ENCODE measurements around the gene H1-8.

Gene H1-8

GRCh38 chr3:129590215-129590614 lies 47.2 kb downstream of the H1-8 start:
- ChIA-PET CTCF (interaction anchor here (0.9 to 1.1 kb wide), 2 partner anchors 9 to 13 kb away, joined by 3 read pairs; no protein-coding TSS in a partner anchor), POLR2A (no interaction called here)
- no peak for TF ChIP-seq CTCF (IDR thresholded peaks at IDR 0.05; ENCODE audit: control extremely low read depth, extremely low read depth, low read depth, missing control alignments)
- DNase-seq (ENCODE audit: extremely low spot score), result no peak

- DNase-seq (ENCODE audit: extremely low spot score), result no peak
- TF ChIP-seq CTCF (IDR thresholded peaks at IDR 0.05; ENCODE audit: control extremely low read depth, extremely low read depth, low read depth, missing control alignments), result no peak
- CTCF ChIA-PET, result no interaction called here
- POLR2A ChIA-PET, result no interaction called here
Measured at GRCh38 chr3:129591932-129592331, 49.0 kb downstream of the H1-8 start.

- TF ChIP-seq CTCF (IDR thresholded peaks at IDR 0.05; ENCODE audit: control extremely low read depth, extremely low read depth, low read depth, missing control alignments), result no peak
- CTCF ChIA-PET, result interaction anchor here (1.9 kb wide), 1 partner anchor 102 kb away, joined by 7 read pairs; no protein-coding TSS in a partner anchor
- no peak for DNase-seq (ENCODE audit: extremely low spot score)
- POLR2A ChIA-PET, result no interaction called here
Measured at GRCh38 chr3:129592381-129593131, 49.6 kb downstream of the H1-8 start.

GRCh38 chr3:129593230-129593594 lies 50.2 kb downstream of the H1-8 start:
- TF ChIP-seq CTCF (IDR thresholded peaks at IDR 0.05; ENCODE audit: control extremely low read depth, extremely low read depth, low read depth, missing control alignments), result no peak
- DNase-seq (ENCODE audit: extremely low spot score), result no peak
- POLR2A ChIA-PET, result no interaction called here
- CTCF ChIA-PET, result interaction anchor here (1.5 to 1.9 kb wide), 2 partner anchors 10 to 103 kb away, joined by 5 to 7 read pairs; no protein-coding TSS in a partner anchor

GRCh38 chr3:129593595-129594339 lies 50.8 kb downstream of the H1-8 start:
- DNase-seq (ENCODE audit: extremely low spot score), result no peak
- no peak for TF ChIP-seq CTCF (IDR thresholded peaks at IDR 0.05; ENCODE audit: control extremely low read depth, extremely low read depth, low read depth, missing control alignments)
- ChIA-PET CTCF (interaction anchor here (1.0 to 1.9 kb wide), 4 partner anchors 9 to 123 kb away, joined by 3 to 7 read pairs (median 4); no protein-coding TSS in a partner anchor), POLR2A (no interaction called here)

GRCh38 chr3:129594409-129594808 lies 51.4 kb downstream of the H1-8 start:
- ChIA-PET POLR2A (no interaction called here), CTCF (interaction anchor here (1.0 to 1.9 kb wide), 4 partner anchors 9 to 123 kb away, joined by 3 to 7 read pairs (median 4); no protein-coding TSS in a partner anchor)
- DNase-seq (ENCODE audit: extremely low spot score), result no peak
- no peak for TF ChIP-seq CTCF (IDR thresholded peaks at IDR 0.05; ENCODE audit: control extremely low read depth, extremely low read depth, low read depth, missing control alignments)
